Forelimb muscle (tissue), 1 donor: ENCODE data around the gene MICAL3. TPM values are rescaled to one million over a fixed set of nuclear protein-coding genes. Genes with fewer than 3 reads are reported as not detected.

Source experiments
- DNase-seq: peaks from one replicate; pipeline ENCODE4 v3.0.0-alpha.2; 2013; ENCODE audit warnings: low read depth
- polyA plus RNA-seq: library from polyadenylated mRNA; unstranded; fragments of 120-200 nt; gene quantifications from one replicate; pipeline ENCODE4 v1.2.1, GENCODE V29; 2013; ENCODE audit not compliant: insufficient read length

The MICAL3 gene
- polyA plus RNA-seq, 1 donor, result 39.7 TPM

GRCh38 chr22:17797721-17798559 is 226.4 kb downstream of the MICAL3 start:
- DNase-seq, result no peak

- DNase-seq, result no peak
Observed at GRCh38 chr22:17796695-17797094, 227.7 kb downstream of the MICAL3 start.

GRCh38 chr22:17795661-17796548 is 228.5 kb downstream of the MICAL3 start:
- DNase-seq, result no peak

- no peak for DNase-seq
Observed at GRCh38 chr22:17794726-17795542, 229.4 kb downstream of the MICAL3 start.

- DNase-seq, result no peak
Observed at GRCh38 chr22:17792854-17793434, 231.4 kb downstream of the MICAL3 start.

- DNase-seq, result no peak
Observed at GRCh38 chr22:17792299-17792698, 232.1 kb downstream of the MICAL3 start.

- DNase-seq, result no peak
Observed at GRCh38 chr22:17791196-17791595, 233.2 kb downstream of the MICAL3 start.

GRCh38 chr22:17789379-17790200 is 234.8 kb downstream of the MICAL3 start:
- no peak for DNase-seq

- no peak for DNase-seq
Observed at GRCh38 chr22:17788528-17789378, 235.6 kb downstream of the MICAL3 start.

- no peak for DNase-seq
Observed at GRCh38 chr22:17787716-17788330, 236.5 kb downstream of the MICAL3 start.

- no peak for DNase-seq
Observed at GRCh38 chr22:17787241-17787640, 237.1 kb downstream of the MICAL3 start.

GRCh38 chr22:17786435-17787161 is 237.8 kb downstream of the MICAL3 start:
- no peak for DNase-seq

- DNase-seq, result no peak
Observed at GRCh38 chr22:17785185-17786184, 238.9 kb downstream of the MICAL3 start.

- DNase-seq, result no peak
Observed at GRCh38 chr22:17784776-17785175, 239.6 kb downstream of the MICAL3 start.

- DNase-seq, result no peak
Observed at GRCh38 chr22:17783773-17784480, 240.4 kb downstream of the MICAL3 start.

- no peak for DNase-seq
Observed at GRCh38 chr22:17783312-17783711, 241.0 kb downstream of the MICAL3 start.
